Naive thymus-derived CD8-positive, alpha-beta T cell (primary cell): ENCODE measurements around the gene CASK. TPM values are rescaled to one million over a fixed set of nuclear protein-coding genes. Genes with fewer than 3 reads are reported as not detected.
"Not testable (repeated sequence)": the region's sequence is repeated elsewhere in the genome, so short reads cannot be mapped to it uniquely, and the experiment has no call there.

Source experiments
- ATAC-seq, 2 donors: fragments of 150-1000 bp; cut with Tn5 transposase in 1 of 2; sonication (Bioruptor Pico), chemical (Tn5 transposase) in 1 of 2; 1 replicate in 1 of 2; 2 replicates in 1 of 2; pipeline ENCODE4 v1.10.0; 2021; ENCODE audit warnings: mild to moderate bottlenecking in 2 of 2, moderate library complexity in 2 of 2
- POLR2A ChIA-PET: fragments of 350-600 bp; sonication (Branson Sonifier 250); formaldehyde crosslinking; loops from one replicate; lab custom pipeline; 2021; ENCODE audit warnings: antibody characterized with exemption; lab: Charles Lee
- DNase-seq, 10 donors: peaks; one replicate each; pipeline versions ENCODE4 v3.0.0 to v3.0.0-alpha.2; 2020 to 2022
- H3K27ac Mint-ChIP-seq, 10 donors: one replicate each; pipeline ENCODE4 v1.8.0; 2020 to 2022; ENCODE audit warnings: mild to moderate bottlenecking in 10 of 10, mixed read lengths in 10 of 10, moderate library complexity in 4 of 10, inconsistent platforms in 1 of 10
- H3K27me3 Mint-ChIP-seq, 5 donors: one replicate each; pipeline ENCODE4 v1.8.0; 2021 to 2022; ENCODE audit warnings: mixed read lengths in 5 of 5
- H3K36me3 Mint-ChIP-seq, 3 donors: one replicate each; pipeline ENCODE4 v1.8.0; 2020 to 2022; ENCODE audit warnings: mixed read lengths in 3 of 3, mild to moderate bottlenecking in 2 of 3, inconsistent platforms in 1 of 3
- H3K4me1 Mint-ChIP-seq, 4 donors: one replicate each; pipeline ENCODE4 v1.8.0; 2021 to 2022; ENCODE audit warnings: mixed read lengths in 4 of 4
- H3K4me3 Mint-ChIP-seq, 10 donors: one replicate each; pipeline ENCODE4 v1.8.0; 2020 to 2022; ENCODE audit warnings: mild to moderate bottlenecking in 10 of 10, mixed read lengths in 10 of 10, moderate library complexity in 6 of 10, inconsistent platforms in 1 of 10
- H3K9me3 Mint-ChIP-seq, 9 donors: one replicate each; pipeline ENCODE4 v1.8.0; 2020 to 2022; ENCODE audit warnings: mixed read lengths in 9 of 9, mild to moderate bottlenecking in 3 of 9, inconsistent platforms in 1 of 9, moderate library complexity in 1 of 9
- polyA plus RNA-seq, 3 donors: library from polyadenylated mRNA; unstranded; fragments of 300-500 nt; fragmentation: Illumina TruSeq; gene quantifications; one replicate each; pipeline ENCODE4 v1.2.3, GENCODE V29; 2021
- total RNA-seq, 8 experiments: library from RNA in 2 of 8; stranded (reverse) in 2 of 8; gene quantifications; one replicate each; pipeline ENCODE4 v1.2.3 and lab custom pipeline; 2021 to 2026

The CASK gene
- total and polyA plus RNA-seq, 5 experiments from 2014 or later = 4.6 to 90.4 (median 16.1) TPM

DNA sequence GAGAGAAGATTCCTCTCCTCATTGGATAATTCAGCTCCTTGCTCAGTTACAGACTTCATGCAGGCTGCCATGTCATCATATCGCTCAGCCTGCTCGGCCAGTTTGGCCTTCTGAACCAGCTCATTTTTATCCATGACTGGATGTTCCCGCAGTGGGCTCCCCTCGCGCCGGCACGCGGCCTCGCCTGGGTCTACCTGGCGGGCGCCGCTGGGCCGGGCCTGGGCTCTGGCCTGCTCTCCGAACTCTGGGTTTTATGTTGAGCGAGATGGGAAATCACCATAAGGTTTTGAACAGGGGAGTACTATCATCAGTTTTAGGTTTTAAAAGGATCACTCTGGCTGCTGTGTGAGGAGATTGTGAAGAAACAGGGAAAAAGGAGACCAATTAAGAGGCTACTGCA, 247.0 kb downstream of the CASK start:
- ATAC-seq, DNase-seq, POLR2A ChIA-PET, H3K27me3 Mint-ChIP-seq, H3K4me3 Mint-ChIP-seq, H3K9me3 Mint-ChIP-seq: not testable (repeated sequence)
- Mint-ChIP-seq H3K27ac (peak overlapping the region in 1 of 10 donors; percentile 1), H3K36me3 (peaks cover 0 to 45% (median 0%) of the 10 kb centered on the region in 3 donors), H3K4me1 (peaks cover 11 to 27% (median 17%) of the 10 kb centered on the region in 4 donors)

GRCh38 chrX:41672643-41673042, 250.7 kb downstream of the CASK start:
- Mint-ChIP-seq H3K36me3 (peaks cover 0 to 60% (median 2%) of the 10 kb centered on the region in 3 donors), H3K4me1 (peaks cover 12 to 36% (median 20%) of the 10 kb centered on the region in 4 donors), H3K27ac (peak overlapping the region in 2 of 10 donors; percentile 13 to 57), H3K4me3 (no peak overlapping the region), H3K9me3 (no peaks in the 10 kb centered on the region), H3K27me3 (no peaks in the 10 kb centered on the region)
- ATAC-seq = no peak
- no peak for DNase-seq
- POLR2A ChIA-PET = no interaction called here

DNA sequence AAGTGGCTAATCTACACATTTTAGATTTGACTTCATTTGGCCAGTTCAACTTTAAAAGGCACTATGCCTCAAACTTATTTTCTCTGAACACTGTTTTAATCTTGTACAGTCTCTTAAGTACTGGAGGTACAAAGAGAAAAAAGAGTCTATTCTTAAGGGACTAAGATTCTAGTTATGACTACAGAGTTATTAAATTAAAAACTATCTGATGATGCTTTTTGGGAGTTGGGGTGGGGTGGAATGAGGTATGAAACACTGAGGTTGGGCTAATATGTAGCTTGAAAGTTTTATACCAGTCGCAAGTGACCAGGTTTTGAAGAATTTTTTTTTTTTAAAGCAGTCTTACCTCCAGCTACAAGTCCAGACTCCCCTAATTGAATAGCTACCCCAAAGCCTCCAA, 252.3 kb downstream of the CASK start:
- Mint-ChIP-seq H3K36me3 (peaks cover 0 to 51% (median 2%) of the 10 kb centered on the region in 3 donors), H3K27me3 (no peaks in the 10 kb centered on the region), H3K9me3 (no peaks in the 10 kb centered on the region), H3K4me1 (peaks cover 16 to 34% (median 22%) of the 10 kb centered on the region in 4 donors), H3K4me3 (no peak overlapping the region), H3K27ac (no peak overlapping the region)
- POLR2A ChIA-PET = no interaction called here
- DNase-seq = no peak
- no peak for ATAC-seq

GRCh38 chrX:41670112-41670511, 253.2 kb downstream of the CASK start:
- POLR2A ChIA-PET = no interaction called here
- no peaks in the 10 kb centered on the region for H3K9me3 Mint-ChIP-seq
- peaks cover 0 to 51% (median 4%) of the 10 kb centered on the region in 3 donors for H3K36me3 Mint-ChIP-seq
- DNase-seq (no peak), ATAC-seq (no peak)
- H3K27me3 Mint-ChIP-seq = no peaks in the 10 kb centered on the region
- peaks cover 17 to 43% (median 23%) of the 10 kb centered on the region in 4 donors for H3K4me1 Mint-ChIP-seq
- H3K27ac Mint-ChIP-seq = peak overlapping the region in 1 of 10 donors; percentile 9
- H3K4me3 Mint-ChIP-seq = no peak overlapping the region

DNA sequence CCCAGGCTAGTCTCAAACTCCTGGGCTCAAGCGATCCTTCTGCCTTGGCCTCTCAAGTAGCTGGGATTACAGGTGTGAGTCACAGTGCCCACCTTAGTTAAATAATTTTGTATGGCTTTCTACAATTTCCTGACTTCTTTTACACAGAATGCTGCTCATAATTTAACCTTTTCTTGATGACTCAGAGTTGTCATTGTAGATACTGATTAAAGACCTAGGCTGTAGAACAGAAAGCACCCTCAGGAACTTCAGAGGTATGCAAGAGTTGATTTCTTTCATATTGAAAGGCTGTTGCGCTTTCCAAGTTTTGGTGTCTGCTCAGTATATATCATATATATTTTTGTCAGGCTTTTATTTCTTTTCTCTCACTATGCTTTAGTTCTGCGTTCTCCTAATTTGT, 255.7 kb downstream of the CASK start:
- POLR2A ChIA-PET = no interaction called here
- H3K9me3 Mint-ChIP-seq = no peaks in the 10 kb centered on the region
- no peak overlapping the region for H3K4me3 Mint-ChIP-seq
- peaks cover 10 to 33% (median 20%) of the 10 kb centered on the region in 4 donors for H3K4me1 Mint-ChIP-seq
- DNase-seq = no peak
- ATAC-seq = no peak
- peaks cover 0 to 59% (median 6%) of the 10 kb centered on the region in 3 donors for H3K36me3 Mint-ChIP-seq
- H3K27me3 Mint-ChIP-seq = no peaks in the 10 kb centered on the region
- no peak overlapping the region for H3K27ac Mint-ChIP-seq

DNA sequence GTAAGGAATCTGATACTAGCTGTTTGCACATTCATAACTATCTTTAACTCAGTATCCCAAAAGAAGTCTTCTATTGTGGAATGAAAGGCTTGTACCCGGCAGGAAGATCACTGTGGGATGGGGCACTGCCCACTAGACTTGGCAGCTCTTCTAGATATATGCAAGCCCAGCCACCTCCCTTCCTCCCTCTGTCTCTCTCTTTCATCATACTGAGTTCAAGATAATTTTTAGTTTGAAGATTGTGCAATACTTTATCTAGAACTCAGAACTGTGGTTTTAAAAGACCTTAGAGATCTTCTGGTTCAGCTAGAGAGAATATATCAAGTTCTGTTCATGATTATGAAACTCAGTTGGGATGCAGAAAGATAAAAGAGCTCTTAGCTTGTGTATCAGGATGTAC, 257.1 kb downstream of the CASK start:
- peak overlapping the region in 1 of 10 donors; percentile 19 for H3K4me3 Mint-ChIP-seq
- ATAC-seq = no peak
- POLR2A ChIA-PET = no interaction called here
- DNase-seq = no peak
- H3K36me3 Mint-ChIP-seq = peaks cover 0 to 57% (median 6%) of the 10 kb centered on the region in 3 donors
- H3K4me1 Mint-ChIP-seq = peaks cover 6 to 29% (median 19%) of the 10 kb centered on the region in 4 donors
- no peaks in the 10 kb centered on the region for H3K27me3 Mint-ChIP-seq
- no peaks in the 10 kb centered on the region for H3K9me3 Mint-ChIP-seq
- H3K27ac Mint-ChIP-seq = peak overlapping the region in 2 of 10 donors; percentile 16 to 68

DNA sequence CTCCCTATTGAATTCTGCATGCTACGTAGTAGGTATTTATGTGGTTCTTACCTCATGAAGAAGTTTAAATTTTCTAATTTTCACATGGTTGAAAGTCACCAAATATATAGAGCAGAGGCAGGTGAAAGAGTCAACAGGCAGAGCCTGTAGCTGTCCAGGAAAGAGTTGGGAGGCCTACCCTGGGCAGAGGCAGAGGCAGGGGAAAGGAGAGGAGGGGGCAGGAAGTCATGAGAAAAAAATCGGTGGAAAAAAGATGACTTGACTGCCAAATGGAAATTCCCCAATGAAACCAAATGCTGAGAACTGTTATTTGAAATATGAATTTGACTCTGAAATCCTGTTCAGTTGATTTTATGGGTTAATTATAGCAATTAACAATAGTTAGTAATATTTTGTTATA, 257.7 kb downstream of the CASK start:
- Mint-ChIP-seq H3K4me3 (peak overlapping the region in 1 of 10 donors; percentile 22), H3K4me1 (peaks cover 6 to 29% (median 19%) of the 10 kb centered on the region in 4 donors)

GRCh38 chrX:41664908-41665307, 258.4 kb downstream of the CASK start:
- ATAC-seq = no peak
- POLR2A ChIA-PET = no interaction called here
- Mint-ChIP-seq H3K27ac (peak overlapping the region in 1 of 10 donors; percentile 16), H3K27me3 (no peaks in the 10 kb centered on the region), H3K4me3 (no peak overlapping the region), H3K9me3 (no peaks in the 10 kb centered on the region), H3K36me3 (peaks cover 0 to 54% (median 11%) of the 10 kb centered on the region in 3 donors), H3K4me1 (peaks cover 6 to 29% (median 19%) of the 10 kb centered on the region in 4 donors)
- DNase-seq = no peak

More for the DNA sequence above, 257.7 kb downstream of the CASK start:
- DNase-seq (no peak), ATAC-seq (no peak)
- H3K27ac Mint-ChIP-seq = peak overlapping the region in 3 of 10 donors; percentile 16 to 68 (median 17)
- H3K27me3 Mint-ChIP-seq = no peaks in the 10 kb centered on the region
- no peaks in the 10 kb centered on the region for H3K9me3 Mint-ChIP-seq
- H3K36me3 Mint-ChIP-seq = peaks cover 0 to 55% (median 6%) of the 10 kb centered on the region in 3 donors
- POLR2A ChIA-PET = no interaction called here

- POLR2A ChIA-PET = no interaction called here
- no peak for ATAC-seq
- H3K27me3 Mint-ChIP-seq = no peaks in the 10 kb centered on the region
- no peak overlapping the region for H3K4me3 Mint-ChIP-seq
- no peak overlapping the region for H3K27ac Mint-ChIP-seq
- H3K9me3 Mint-ChIP-seq = no peaks in the 10 kb centered on the region
- peaks cover 6 to 29% (median 19%) of the 10 kb centered on the region in 4 donors for H3K4me1 Mint-ChIP-seq
- no peak for DNase-seq
- H3K36me3 Mint-ChIP-seq = peaks cover 0 to 56% (median 11%) of the 10 kb centered on the region in 3 donors
These were observed 258.9 kb downstream of the CASK start for GRCh38 chrX:41664375-41664901.

DNA sequence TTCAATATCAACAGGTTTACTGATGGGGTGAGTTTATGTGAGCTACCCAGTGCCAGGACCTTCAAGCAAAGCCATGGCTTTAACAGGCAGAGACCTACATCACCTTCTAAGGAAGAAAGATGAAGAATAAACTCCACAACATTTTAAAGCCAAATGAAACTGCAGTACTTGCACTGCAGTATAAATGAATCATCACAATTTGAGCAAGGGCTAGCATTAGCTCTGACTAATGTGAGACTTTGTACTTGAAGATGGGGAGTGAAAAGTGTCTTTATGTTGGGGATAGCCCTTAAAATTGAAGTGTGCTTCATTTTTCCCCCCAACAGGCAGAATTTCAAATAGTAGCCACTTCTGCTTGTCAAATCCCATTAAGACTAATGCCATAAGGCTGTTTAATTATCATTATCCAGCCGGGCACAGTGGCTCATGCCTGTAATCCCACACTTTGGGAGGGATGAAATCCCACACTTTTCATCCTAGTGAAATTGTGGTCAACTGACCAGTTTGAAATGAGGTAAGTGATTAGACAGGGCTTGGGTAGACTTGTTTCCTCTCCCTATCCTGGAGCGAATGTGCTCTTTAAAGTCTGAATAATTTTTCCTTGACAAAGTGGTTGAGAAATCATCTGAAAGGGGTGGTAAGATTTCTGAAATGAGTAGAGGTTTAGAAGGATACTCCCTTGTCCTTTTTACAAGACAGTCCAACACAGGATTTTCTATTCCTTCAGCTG, 261.8 kb downstream of the CASK start:
- Mint-ChIP-seq H3K36me3 (peaks cover 0 to 77% (median 24%) of the 10 kb centered on the region in 3 donors), H3K9me3 (no peaks in the 10 kb centered on the region), H3K27me3 (no peaks in the 10 kb centered on the region), H3K4me1 (peaks cover 5 to 21% (median 8%) of the 10 kb centered on the region in 4 donors), H3K4me3 (no peak overlapping the region), H3K27ac (peak overlapping the region in 1 of 10 donors; percentile 18)
- DNase-seq (no peak), ATAC-seq (no peak)
- POLR2A ChIA-PET = no interaction called here

- DNase-seq (no peak), ATAC-seq (no peak)
- no peak overlapping the region for H3K4me3 Mint-ChIP-seq
- H3K36me3 Mint-ChIP-seq = peaks cover 21 to 92% (median 62%) of the 10 kb centered on the region in 3 donors
- no peak overlapping the region for H3K27ac Mint-ChIP-seq
- no peaks in the 10 kb centered on the region for H3K27me3 Mint-ChIP-seq
- H3K9me3 Mint-ChIP-seq = peaks cover 0 to 8% (median 0%) of the 10 kb centered on the region in 9 donors
- H3K4me1 Mint-ChIP-seq = peaks cover 0 to 8% (median 6%) of the 10 kb centered on the region in 4 donors
- POLR2A ChIA-PET = no interaction called here
These were observed 267.7 kb downstream of the CASK start for GRCh38 chrX:41655631-41656030.

GRCh38 chrX:41655101-41655500, 268.3 kb downstream of the CASK start:
- peaks cover 0 to 8% (median 6%) of the 10 kb centered on the region in 4 donors for H3K4me1 Mint-ChIP-seq
- H3K27me3 Mint-ChIP-seq = no peaks in the 10 kb centered on the region
- peaks cover 0 to 8% (median 0%) of the 10 kb centered on the region in 9 donors for H3K9me3 Mint-ChIP-seq
- H3K4me3 Mint-ChIP-seq = no peak overlapping the region
- peaks cover 21 to 91% (median 63%) of the 10 kb centered on the region in 3 donors for H3K36me3 Mint-ChIP-seq
- H3K27ac Mint-ChIP-seq = no peak overlapping the region
- POLR2A ChIA-PET = no interaction called here
- DNase-seq (no peak), ATAC-seq (no peak)

- POLR2A ChIA-PET = no interaction called here
- H3K4me3 Mint-ChIP-seq = no peak overlapping the region
- H3K4me1 Mint-ChIP-seq = peaks cover 0 to 4% (median 1%) of the 10 kb centered on the region in 4 donors
- peaks cover 35 to 86% (median 66%) of the 10 kb centered on the region in 3 donors for H3K36me3 Mint-ChIP-seq
- H3K27me3 Mint-ChIP-seq = no peaks in the 10 kb centered on the region
- H3K27ac Mint-ChIP-seq = peak overlapping the region in 1 of 10 donors; percentile 13
- no peak for ATAC-seq
- no peak for DNase-seq
- H3K9me3 Mint-ChIP-seq = peaks cover 0 to 21% (median 13%) of the 10 kb centered on the region in 9 donors
These were observed 270.2 kb downstream of the CASK start for GRCh38 chrX:41653125-41653524.
